Embryonic facial prominence (tissue), 1 donor: ENCODE measurements around the gene ZNF277.
"Not testable (repeated sequence)": the region's sequence is repeated elsewhere in the genome, so short reads cannot be mapped to it uniquely, and the experiment has no call there.

ENCODE experiments used
- DNase-seq: peaks from one replicate; pipeline ENCODE4 v3.0.0-alpha.2; 2016; ENCODE audit errors: extremely low spot score

The ZNF277 gene

DNA sequence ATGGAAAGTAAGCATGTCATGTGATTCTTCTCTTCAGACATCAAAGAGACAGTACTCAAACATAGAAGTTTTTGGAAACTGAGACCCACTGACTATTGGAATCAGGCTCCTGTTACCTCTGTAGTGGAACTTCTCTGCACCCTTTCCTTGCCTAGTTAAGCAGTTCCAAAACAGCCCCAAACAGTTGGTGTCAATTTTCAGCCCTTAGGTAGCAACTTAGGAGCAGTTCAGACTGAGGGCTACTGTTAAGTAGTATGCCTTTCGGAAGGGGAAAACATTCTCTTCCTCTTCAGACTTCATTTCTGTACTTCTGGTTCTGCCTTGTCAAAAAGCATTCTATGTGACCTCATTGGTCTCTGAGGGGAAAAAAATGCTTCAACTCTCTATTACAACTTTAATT, 85.7 kb downstream of the ZNF277 start:
- DNase-seq, result no peak

DNA sequence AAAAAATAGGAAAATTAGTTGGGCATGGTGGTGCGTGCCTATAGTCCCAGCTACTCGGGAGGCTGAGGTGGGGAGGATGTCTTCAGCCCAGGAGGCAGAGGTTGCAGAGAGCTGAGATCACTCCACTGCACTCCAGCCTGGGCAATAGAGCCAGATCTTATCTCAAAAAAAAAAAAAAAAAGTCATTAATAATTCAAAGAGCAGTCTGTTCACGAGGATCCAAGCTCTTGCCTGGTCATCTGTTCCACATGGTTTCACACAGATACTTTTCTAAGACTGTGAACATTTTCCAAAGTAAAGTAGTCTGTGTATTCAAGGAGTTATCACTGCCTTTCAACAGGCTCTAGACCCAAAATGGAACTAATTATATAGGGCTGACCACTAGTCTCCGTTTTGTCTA, 86.9 kb downstream of the ZNF277 start:
- DNase-seq, result no peak

DNA sequence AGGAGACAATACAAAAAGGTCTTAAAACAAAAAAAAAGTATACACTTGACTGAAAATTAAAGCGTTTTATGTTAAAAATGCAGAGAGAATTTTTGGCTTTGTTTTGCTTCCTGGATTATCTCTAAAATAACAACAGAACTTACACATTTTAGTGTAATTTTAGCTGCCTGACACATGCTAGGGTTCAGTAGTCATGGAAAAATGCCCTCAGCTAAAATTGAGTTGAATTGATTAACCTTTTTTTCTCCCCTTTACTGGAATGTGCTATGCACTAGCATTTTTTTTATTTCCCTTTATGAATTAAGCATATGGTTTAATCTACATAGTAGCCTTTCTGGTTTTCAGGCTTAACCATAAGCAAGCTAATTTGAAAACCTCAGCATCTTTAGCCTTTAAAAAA, 89.9 kb downstream of the ZNF277 start:
- peak; percentile 11 for DNase-seq

DNA sequence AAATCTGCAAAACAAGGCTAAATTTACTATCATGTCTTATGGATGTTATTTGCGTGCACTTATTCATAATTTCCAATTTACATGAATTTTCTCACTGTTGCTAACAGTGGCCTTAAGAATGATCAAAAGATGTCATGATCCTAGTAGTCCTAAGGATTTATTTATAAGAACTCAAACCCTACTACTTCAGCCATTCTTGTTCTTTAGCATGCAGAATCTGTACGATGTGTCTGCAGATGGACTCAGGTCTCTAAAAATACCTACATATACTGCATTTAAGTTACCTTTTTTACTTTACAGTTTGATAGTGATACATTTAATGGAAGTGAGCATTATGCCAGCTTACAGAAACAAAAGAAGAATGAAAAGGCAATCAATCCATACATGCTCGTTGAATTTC, 91.2 kb downstream of the ZNF277 start:
- no peak for DNase-seq

DNA sequence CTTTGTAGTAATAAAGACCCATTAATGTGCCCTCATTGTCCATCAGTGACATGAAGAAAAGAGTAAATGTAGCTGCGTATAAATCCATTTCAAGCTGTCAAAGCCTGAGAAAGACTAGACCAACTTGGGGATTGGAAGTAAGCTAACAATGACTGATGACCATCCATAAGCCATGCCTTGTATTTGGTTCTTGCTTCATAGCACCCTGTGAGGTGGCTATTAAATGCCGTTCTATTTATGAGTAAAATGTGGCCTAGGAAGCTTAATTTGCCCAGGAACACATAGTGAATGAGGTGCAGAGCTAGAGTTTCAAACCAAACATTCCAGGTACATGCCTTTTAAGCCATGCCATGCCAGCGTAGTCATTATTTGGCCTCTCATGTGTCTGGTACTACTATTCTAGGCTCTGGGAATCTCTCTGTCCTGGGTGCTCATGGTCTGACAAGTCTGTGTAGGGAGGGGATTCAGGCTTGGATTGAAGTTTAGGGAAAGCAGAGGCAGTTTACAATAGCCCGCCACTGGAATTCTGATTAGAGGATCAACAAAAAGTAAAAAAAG, 92.1 kb downstream of the ZNF277 start:
- no peak for DNase-seq

DNA sequence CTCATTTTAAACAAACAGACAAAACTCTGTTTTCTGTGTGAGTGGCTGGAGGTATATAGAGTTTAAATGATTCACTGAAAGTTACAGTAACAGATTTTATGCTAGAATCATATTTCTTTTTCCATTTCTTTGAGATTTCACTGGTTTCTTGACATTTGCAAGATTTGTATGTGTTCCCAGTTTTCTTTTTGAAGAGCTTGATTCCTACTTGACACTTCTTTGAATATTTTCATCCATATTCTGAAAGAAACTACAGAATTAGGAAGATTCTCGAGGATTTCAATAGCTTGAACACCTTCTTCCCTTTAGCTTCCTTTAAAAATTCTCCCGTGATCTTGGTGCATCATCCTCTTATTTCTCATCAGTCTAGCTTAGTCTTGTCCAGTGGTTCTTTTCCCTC, 93.6 kb downstream of the ZNF277 start:
- DNase-seq, result no peak

DNA sequence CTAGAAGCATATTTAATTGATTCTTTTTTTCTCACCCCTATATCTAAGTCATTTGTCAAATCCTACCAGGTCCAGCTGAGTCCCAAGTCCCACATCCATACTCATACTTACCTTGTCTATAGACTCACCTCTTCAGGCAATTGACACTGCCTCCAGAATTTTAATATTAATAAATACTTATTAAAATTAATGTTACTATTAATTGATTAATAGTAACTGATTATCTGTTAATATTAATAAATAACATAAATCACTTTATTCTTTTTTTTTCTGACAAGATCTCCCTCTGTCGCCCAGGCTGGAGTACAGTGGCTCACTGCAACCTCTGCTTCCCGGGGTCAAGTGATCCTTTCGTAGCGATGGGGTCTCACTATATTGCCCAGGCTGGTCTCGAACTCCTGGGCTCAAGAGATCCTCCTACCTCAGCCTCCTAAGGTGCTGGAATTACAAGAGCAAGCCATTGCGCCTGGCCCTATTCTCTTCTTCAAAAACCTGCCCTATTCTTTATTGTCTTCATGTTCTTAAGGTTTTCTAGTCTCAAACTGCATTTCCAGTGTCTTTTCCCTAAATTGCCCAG, 94.4 kb downstream of the ZNF277 start:
- DNase-seq, result no peak

DNA sequence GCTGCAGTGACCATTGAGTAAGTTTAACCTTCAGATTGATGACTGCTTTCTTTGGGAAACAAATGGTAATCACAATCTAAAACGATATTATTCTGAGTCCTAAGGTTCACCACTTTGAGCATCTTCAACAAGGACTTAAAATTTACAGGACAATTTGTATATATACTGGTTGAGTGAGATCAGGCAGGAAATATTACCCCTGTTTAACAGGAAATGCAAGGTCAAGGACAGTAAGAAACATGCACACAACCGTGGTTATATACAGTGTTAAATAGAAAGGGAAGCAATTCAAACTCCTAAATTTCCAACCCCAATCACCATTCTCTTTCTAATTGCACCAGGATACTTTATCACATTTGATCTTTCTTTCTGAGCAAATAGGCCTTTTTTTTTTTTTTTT, 96.1 kb downstream of the ZNF277 start:
- no peak for DNase-seq

DNA sequence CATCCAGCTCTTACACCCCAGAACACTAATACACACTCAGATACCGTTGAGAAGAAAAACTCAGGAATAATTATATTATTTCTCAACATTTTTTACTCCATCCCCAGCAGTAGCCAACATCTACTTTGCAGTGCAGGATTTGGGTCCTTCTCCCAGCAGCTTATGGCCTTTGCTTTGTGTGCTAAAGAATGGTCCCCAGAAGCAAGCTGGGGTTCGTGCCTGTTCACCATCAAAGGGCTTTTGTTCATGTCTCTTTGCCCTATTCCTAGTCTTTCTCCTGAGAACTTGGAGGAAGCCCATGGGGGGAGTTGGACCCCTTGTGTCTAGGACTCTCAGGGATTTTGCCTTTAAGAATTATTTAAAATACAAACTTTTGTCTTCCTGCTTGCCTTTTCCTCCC, 100.4 kb downstream of the ZNF277 start:
- no peak for DNase-seq

DNA sequence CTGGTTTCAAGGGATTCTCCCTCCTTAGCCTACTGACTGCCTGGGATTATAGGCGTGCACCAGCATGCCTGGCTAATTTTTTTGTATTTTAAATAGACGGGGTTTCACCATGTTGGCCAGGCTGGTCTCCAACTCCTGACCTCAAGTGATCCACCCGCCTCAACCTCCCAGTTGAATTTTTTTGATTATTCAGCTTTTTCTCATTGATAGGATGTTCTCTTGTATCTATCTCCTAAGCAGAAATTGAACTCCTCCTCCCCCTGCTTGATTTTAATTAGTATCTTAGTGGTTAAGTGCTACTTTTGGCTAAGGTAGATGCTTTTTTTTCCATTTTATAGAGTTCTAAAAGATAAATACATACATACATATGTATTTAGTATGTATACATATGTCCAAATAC, 101.0 kb downstream of the ZNF277 start:
- DNase-seq, result no peak

DNA sequence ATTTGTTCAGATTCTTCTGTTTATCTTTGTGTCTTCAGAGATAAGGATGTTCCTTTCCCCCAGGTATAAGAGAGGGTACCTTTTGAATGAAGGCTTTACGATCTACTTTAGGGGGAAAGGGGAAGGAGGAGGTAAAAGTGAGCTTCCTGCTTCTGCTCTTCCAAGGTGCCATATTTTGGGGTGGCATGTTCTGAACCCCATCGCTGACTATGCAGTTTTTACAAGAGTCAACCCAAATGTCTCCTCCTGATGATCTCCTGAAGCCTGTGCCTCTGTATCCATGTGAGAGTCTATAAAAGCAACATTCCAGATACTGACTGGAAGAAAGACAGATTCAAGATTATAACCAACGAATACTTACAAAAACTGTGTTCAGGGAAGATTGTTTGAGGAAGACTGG, 102.5 kb downstream of the ZNF277 start:
- no peak for DNase-seq

DNA sequence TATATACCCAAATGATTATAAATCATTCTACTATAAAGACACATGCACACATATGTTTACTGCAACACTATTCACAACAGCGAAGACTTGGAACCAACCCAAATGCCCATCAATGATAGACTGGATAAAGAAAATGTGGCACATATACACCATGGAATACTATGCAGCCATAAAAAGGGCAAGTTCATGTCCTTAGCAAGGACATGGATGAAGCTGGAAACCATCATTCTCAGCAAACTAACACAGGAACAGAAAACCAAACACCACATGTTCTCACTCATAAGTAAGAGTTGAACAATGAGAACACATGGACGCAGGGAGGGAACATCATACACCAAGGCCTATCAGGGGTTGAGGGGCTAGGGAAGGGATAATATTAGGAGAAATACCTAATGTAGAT, 110.3 kb downstream of the ZNF277 start:
- DNase-seq, result not testable (repeated sequence)

DNA sequence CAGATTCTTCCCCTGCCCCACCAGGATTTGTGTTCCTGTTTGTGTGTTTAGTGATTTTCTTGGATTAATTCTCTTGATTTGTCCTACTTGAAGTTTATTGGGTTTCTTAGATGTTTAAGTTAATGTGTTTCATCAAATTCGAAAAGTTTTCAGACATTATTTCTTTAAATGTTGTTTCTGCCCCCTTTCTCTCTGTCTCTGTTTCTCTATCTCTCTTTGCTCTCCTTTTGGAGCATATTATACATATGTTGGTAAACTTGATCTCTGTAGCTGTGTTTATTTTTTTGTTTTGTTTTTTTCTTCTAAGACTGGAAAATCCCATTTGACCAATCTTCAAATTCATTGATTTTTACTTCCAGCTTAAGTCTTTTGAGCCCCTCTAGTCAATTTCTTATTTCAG, 115.6 kb downstream of the ZNF277 start:
- no peak for DNase-seq

DNA sequence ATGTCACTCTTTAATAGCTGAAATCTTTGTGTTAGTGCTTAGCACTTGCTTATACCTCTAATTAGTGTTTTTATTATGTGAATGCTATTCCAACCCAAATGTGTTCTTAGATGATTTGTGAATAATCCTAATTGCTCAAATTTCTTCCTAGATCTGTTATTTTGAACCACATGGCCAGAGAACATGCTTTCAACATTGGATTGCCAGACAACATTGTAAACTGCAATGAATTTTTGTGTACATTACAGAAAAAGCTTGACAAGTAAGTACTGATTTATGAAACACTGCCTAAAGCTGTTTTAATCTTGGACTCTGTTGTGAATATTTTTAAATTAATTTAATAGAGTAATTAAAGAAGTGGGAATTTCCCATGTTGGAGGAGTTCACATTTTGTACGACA, 121.1 kb downstream of the ZNF277 start:
- DNase-seq, result no peak

DNA sequence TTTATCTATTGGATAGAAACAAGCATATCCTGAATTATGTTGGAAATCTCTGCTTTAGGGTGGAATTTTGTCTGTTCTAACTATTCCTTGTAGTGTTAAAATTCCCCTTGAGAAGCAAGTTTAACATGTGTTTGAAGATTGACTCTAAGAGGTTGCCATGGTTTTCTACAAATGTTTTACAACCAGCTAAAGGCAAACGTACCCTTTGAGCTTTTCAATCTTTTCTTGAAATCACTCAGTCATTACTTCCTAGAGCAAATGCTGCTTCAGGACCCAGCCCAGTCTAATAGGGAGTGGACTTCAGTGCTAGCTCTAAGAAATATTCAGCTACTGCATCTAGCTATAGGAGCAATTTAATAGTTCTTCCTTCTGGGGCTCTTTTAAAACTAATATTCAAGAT, 125.0 kb downstream of the ZNF277 start:
- no peak for DNase-seq

DNA sequence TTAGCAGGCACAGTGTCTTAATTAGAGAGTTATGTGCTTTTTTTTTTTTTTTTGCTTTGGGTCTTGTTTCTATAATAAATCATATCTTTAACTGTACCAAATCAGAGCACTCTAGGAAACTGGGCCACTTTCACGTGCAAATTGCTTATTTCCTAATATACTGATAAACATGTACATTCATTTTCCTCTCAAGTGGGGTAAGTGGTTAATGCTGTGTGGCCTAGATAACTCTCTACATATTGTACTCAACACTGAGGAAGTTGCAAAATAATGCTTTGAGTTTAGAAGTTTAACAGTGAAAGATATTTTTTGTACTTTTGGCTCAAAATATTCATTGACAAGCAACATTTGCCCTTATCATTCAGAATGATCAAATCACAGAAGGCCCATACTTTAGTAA, 127.9 kb downstream of the ZNF277 start:
- no peak for DNase-seq

DNA sequence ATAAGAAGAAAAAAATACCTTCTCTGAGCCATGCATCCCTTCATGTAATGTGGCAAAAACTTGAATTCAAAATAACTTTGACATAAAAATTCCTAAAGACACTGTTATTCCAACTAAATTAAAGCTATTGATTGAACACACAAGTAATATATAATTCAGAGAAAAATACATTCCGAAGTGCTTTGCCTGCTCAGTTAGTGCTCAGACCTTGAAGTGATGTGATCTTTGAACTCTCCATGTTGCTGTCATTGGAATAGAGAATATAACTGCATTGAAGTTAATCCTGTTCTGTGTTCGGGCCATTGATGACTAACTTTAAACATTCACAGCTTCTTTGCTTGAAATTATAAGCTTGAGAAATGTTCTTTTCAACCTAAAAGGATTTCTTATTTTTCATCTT, 129.8 kb downstream of the ZNF277 start:
- no peak for DNase-seq

DNA sequence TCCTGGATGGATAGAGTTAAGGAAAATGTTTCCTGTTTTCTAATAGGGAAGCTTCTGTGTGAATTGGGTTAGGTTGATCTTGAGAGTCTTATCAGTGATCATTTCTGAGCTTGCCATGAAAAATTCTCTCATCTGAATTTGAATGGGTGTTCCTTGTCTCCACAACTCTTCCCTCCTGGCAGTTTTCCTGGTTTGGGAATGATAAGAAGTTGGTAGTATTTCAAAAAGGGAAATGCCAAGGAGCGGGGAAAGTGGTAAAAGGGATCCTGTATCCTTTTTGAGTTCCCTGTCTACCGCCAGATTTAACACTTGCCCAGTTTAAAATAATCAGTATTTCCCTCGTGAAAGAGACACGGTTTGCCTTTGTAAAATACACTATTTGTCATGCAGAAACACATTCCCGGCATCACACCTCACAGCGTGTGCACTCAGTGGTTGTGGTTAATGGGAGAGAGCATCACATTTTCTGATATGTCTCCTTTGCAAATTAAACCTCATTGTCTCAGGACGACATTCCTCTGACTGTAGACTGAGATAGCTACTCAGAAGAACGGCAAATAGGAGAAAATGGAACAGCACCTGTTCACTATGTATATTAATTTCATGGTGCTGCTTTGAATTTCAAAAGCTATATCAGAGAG, 130.6 kb downstream of the ZNF277 start:
- DNase-seq, result no peak

DNA sequence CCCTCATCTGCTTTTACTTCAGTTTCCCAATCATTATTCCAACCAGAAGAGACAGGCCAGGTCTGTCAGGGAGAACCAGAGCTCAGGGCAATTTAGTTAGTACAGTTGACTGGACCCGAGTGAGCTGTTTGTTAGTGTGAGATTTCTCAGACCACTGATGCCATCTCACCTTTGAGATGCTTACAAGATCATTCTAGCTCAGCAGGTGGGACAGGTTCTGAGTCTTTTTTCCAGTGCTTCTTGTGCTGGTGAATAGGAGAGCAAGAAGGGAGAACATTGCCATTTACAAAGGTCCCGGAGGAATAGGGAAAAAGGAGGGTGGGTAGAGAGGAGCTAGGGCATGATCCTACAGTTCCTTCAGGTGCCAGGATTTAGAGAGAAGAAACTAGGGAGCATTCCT, 131.4 kb downstream of the ZNF277 start:
- DNase-seq, result no peak

DNA sequence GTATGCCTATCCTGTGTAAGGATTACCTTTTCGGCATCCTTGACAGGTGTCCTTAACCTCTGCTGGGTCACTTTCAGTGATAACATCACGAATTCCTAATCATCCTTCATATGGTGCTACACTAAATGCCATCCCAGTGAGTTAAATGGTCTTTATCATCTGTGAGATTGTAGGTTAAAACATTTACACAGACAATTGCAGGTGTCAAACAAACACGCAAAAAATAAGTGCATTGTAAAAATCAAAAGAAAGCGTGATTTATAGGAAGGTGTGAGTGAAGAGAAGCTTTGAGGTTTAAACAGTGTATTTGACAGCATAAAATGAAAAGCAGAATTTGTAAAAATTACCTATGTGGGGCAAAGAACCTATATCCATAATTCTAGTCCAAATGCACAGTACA, 132.3 kb downstream of the ZNF277 start:
- no peak for DNase-seq

DNA sequence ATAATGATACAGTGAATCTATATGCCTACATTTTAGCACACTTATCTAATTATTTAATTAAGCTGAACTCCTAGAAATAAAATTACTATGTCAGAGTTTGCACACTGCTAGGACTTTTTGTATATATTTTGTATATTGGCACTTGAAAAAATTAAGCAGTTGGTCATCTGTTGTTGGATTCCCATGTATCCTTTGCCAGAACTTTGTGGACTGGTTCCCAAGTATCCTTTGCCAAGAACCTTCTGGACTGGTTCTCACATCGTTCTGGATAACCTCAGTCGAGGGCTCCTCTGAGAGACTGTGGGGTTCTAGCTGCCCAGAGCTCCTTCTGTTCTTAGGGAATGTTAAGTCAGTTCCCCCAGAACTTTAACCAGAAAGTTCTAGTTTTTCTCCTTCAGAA, 135.0 kb downstream of the ZNF277 start:
- DNase-seq, result no peak

DNA sequence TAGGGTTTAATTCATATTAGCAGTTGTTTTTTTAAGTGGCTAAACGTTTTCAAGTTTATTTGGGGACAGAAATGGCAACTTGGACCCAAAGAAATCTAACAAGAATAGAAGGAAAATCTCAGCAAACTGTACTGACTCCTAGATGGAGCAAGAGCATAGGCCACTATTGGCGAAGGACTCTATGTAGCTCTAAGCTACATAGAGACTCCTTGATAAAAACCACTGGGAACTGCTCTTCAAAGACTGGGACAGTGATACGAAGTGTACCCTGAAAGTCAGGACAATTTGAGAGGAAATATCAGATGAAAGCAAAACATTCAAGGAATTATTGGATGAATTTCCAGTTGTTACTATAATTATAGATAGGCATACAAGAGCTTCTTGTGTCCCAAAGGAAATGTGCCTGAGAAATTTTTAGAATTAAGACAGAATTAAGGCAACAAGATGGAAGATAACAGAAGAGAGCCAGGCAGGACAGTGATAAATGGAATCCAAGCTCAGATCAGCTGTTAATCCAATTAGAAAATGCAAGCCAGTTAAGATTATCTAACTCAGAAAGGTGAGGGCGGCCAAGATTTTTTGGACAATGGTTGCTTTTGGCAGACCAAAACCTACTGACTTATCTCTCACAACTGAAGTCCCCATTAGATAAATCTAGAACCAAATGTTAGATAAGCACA, 140.0 kb downstream of the ZNF277 start:
- DNase-seq, result no peak

DNA sequence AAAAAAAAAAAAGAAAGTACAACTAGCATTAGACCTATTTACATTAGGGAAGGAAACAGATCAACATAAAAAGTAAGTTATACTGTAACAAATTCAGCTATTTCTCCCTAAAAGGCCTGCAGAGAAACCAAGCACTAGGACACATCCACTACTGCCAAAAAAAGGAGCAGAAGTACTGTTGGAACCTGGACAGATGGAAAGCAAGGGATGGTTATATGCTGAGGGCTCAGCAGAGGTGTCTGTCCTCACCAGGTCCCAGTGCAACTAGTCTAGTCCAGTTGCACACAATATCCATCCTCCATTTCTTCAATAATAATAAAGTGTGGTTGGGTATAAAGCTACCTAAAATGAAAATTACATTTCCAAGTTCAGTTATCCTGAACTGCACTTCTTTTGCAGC, 140.6 kb downstream of the ZNF277 start:
- DNase-seq, result no peak
